ENCODE data around the gene BEND4.

GRCh38 chr4:42070463-42070862, 82.0 kb downstream of the BEND4 start:
- TF ChIP-seq CREB5 (CRISPR knock-in tag; IDR thresholded peaks at IDR 0.05; ENCODE audit: low read depth), result no peak
- TF ChIP-seq OSR1 (CRISPR knock-in tag; IDR thresholded peaks at IDR 0.05), result no peak
- TF ChIP-seq ZNF8 (CRISPR knock-in tag; IDR thresholded peaks at IDR 0.05), result no peak
- TF ChIP-seq ZNF565 (CRISPR knock-in tag; conservative IDR thresholded peaks at IDR 0.05; ENCODE audit: low read depth), result no peak
- TF ChIP-seq POU6F1 (CRISPR knock-in tag; IDR thresholded peaks at IDR 0.05; ENCODE audit: borderline replicate concordance, low read depth), result no peak
- no peak for TF ChIP-seq PATZ1 (CRISPR knock-in tag; IDR thresholded peaks at IDR 0.05; ENCODE audit: borderline replicate concordance)

Data from SK-N-SH treated with all-trans-retinoic acid at 6 μM for 48 hours (cell line).